HG02973 (cell line): ENCODE results near the gene RASIP1.
"Not testable (repeated sequence)": the region's sequence is repeated elsewhere in the genome, so short reads cannot be mapped to it uniquely, and the experiment has no call there.

Source experiments
- ATAC-seq: cut with Tn5 transposase; IDR thresholded peaks from one replicate; pipeline ENCODE4 v1.9.1; 2021; ENCODE audit warnings: moderate library complexity; ENCODE audit not compliant: unreplicated experiment

RASIP1 gene

GRCh38 chr19:48737360-48737998 lies 2.9 kb downstream of the RASIP1 start:
- no peak for ATAC-seq

- no peak for ATAC-seq
Observed at GRCh38 chr19:48735031-48735615, 5.3 kb downstream of the RASIP1 start.

- ATAC-seq, result no peak
Observed at GRCh38 chr19:48734625-48735024, 5.8 kb downstream of the RASIP1 start.

- ATAC-seq, result no peak
Observed at GRCh38 chr19:48731452-48731851, 9.0 kb downstream of the RASIP1 start.

- ATAC-seq, result no peak
Observed at GRCh38 chr19:48728911-48729664, 11.3 kb downstream of the RASIP1 start.

- ATAC-seq, result no peak
Observed at GRCh38 chr19:48726556-48726955, 13.9 kb downstream of the RASIP1 start.

GRCh38 chr19:48724796-48725753 lies 15.3 kb downstream of the RASIP1 start:
- no peak for ATAC-seq

- ATAC-seq, result no peak
Observed at GRCh38 chr19:48722196-48722708, 18.2 kb downstream of the RASIP1 start.

- ATAC-seq, result peak; percentile 75
Observed at GRCh38 chr19:48720613-48721296, 19.7 kb downstream of the RASIP1 start.

GRCh38 chr19:48720251-48720612 lies 20.2 kb downstream of the RASIP1 start:
- ATAC-seq, result no peak

- no peak for ATAC-seq
Observed at GRCh38 chr19:48719263-48720171, 20.9 kb downstream of the RASIP1 start, which contains the start of gene MAMSTR. MAMSTR (minus strand) TSS chr19:48719725; CDS start chr19:48719031, 694 bp downstream.

GRCh38 chr19:48718711-48719231 lies 21.6 kb downstream of the RASIP1 start:
- no peak for ATAC-seq

GRCh38 chr19:48718106-48718505 lies 22.3 kb downstream of the RASIP1 start:
- ATAC-seq, result not testable (repeated sequence)

- no peak for ATAC-seq
Observed at GRCh38 chr19:48716562-48717291, 23.7 kb downstream of the RASIP1 start.

- no peak for ATAC-seq
Observed at GRCh38 chr19:48715681-48716171, 24.7 kb downstream of the RASIP1 start.

GRCh38 chr19:48714759-48715675 lies 25.4 kb downstream of the RASIP1 start:
- ATAC-seq, result no peak
